HK-2 (cell line): ENCODE measurements around the gene NAALADL2.
"Not testable (repeated sequence)": the region's sequence is repeated elsewhere in the genome, so short reads cannot be mapped to it uniquely, and the experiment has no call there.

ENCODE experiments used
- DNase-seq: peaks from one replicate; pipeline ENCODE4 v3.0.0-alpha.2; 2018; ENCODE audit not compliant: unreplicated experiment

Gene NAALADL2

DNA sequence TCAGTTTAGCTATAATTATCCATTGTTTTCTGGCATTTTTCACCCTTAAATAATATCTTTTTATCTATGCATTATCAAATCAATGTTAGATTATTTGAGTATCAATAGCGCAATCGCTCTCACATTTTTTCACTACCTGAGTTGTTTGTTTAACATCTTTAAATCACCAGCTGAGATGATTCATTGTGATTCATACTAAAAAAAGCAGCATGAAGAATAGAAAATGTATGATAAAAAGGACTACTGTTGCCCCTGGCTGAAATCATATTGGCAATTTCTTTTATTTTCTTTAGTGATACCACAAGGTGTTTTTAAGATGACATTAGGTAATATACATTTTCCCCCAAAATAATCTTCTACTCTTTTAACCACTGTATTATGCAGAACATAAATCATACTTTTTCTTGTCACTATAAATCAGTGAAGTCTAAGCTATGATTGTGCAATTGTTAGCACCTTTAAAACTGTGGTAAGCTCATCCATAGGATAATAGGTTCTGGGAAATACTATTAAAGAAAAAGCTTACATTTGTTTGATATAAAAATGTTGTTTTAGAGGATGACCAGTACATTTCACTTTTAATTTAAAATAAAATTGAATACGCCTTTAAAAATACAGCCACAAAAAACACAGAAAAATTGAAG is 889.1 kb downstream of the NAALADL2 start:
- DNase-seq = no peak

DNA sequence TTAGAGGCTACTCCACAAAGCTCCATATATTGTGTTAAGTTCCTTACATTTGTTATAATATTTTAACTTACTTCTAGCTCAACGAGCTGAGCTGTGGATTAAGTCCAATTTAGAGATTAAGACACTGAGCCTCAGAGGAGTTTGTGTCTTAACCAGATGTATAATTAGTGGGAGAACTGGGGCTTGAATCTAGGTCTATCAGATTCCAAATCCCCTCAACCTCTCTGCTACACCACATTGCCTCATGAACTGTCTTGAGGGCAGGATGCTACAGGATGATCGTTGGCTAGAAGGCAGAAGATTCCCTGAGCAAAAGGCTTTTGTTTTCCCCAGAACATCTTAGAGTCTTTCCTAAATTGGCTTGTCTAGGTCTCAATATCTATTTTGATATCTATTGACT is 890.8 kb downstream of the NAALADL2 start:
- no peak for DNase-seq

DNA sequence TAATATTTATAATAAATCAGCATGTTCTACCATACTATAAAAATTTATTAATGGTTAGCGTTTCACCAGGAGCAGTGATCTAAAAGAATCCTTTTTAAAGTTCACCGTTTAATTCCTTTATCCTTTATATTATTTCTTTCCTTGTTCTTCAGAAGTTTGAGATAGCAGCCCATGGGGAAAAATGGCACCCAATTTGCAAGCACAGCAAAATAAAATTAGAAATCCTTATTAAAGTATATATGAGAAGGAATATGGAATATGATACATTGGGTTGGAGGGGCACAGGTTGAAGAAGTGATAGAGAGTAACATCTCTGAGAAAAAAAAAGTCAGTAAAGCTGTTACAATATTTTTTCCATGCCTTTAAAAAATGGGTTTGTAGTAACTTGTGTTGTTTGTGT is 892.0 kb downstream of the NAALADL2 start:
- no peak for DNase-seq

- no peak for DNase-seq
Observed at GRCh38 chr3:175763948-175764347, 904.8 kb downstream of the NAALADL2 start.

DNA sequence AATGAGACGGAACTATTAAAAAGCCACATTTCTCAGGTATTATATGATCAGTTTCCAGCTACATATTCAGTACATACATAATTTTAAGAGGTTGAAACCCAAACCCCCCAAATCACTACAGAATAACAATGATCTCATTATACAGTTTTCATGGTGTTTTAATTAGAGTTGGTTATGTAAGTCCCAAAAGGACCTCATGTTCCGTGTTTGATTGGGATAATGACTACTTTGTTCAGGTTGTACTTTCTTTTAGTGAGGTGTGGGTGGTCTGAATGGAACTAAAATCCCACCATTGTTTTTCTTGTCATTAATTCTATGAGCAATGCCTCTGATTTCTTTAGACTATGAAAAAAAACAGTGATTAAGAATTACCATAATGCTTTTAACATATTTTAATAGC is 905.6 kb downstream of the NAALADL2 start:
- no peak for DNase-seq

DNA sequence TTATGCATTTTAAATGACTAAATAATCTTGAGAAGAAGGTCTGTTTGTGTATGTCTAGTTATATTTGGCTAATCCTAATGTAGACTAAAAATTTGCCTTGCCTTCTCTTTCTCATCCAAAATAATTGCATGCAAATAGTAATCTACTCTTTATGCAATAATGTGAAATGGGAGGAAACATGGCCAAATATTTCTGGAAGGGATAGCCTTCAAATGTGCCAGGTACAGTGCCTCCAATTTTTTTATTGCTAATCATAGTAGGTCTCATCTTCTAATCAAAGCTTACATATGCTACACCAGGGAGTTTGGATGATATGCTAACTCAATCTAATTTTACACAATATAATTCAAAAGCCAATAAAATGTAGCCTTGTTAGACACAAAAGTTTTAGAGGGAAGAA is 911.3 kb downstream of the NAALADL2 start:
- no peak for DNase-seq

GRCh38 chr3:175777495-175777894 is 918.4 kb downstream of the NAALADL2 start:
- no peak for DNase-seq

DNA sequence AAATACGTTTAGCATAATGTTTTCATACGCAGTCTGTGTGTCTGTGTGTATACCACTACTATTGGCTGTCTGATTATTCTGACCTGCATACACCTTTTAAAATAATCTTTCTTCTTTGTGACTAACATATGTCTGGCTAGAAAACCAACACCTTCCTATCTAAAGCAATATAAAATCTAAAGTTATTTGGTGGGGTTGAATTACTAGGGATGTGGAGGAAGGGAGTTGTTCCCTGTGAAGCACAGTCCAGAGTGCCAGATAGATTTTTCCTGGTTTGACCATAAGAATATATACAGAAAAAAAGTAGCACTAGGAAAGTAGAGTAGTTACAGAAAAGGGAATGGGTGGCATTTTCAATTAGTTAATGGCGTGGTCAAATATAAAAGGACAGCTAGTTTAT is 918.8 kb downstream of the NAALADL2 start:
- no peak for DNase-seq

DNA sequence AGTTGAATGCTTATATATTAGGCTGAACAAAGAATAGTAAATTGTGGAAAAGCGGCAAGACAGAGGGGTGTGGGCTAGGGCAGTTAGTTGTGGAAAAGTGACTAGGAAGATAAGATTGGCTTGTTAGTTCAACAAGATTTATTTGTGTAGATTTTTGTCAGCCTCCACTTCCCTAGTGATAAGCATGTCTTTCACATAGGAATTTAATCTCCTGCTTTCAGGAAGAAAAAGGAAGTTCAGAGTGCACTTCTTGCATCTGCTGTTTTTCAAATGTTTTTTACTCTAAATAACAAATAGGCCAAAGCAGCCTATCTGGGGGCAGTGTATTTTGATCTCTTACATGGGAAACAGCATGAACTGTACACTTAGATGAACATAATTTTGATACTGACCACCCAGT is 919.9 kb downstream of the NAALADL2 start:
- DNase-seq = no peak

GRCh38 chr3:175787109-175787508 is 928.0 kb downstream of the NAALADL2 start:
- DNase-seq = not testable (repeated sequence)

GRCh38 chr3:175792245-175792644 is 933.1 kb downstream of the NAALADL2 start:
- no peak for DNase-seq

GRCh38 chr3:175798326-175798725 is 939.2 kb downstream of the NAALADL2 start:
- DNase-seq = no peak

GRCh38 chr3:175805825-175806224 is 946.7 kb downstream of the NAALADL2 start:
- no peak for DNase-seq

DNA sequence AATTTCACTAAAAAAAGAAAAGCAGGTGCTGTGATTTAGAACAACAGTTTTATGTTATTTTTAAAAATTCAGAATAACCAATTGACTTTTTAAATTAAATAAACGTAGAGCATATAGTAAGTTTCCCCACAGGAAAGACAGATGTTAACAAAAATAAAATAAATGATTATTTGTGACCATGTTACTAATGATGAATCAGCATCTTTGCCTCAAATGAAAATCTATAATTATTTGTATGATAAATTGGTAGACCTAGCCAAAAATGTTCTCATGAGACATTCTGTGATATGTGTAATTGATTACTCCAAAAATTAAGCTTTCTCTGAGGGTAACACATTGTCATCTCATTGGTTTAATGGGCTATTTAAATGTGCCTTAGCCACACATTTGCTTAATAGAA is 948.0 kb downstream of the NAALADL2 start:
- DNase-seq = no peak

DNA sequence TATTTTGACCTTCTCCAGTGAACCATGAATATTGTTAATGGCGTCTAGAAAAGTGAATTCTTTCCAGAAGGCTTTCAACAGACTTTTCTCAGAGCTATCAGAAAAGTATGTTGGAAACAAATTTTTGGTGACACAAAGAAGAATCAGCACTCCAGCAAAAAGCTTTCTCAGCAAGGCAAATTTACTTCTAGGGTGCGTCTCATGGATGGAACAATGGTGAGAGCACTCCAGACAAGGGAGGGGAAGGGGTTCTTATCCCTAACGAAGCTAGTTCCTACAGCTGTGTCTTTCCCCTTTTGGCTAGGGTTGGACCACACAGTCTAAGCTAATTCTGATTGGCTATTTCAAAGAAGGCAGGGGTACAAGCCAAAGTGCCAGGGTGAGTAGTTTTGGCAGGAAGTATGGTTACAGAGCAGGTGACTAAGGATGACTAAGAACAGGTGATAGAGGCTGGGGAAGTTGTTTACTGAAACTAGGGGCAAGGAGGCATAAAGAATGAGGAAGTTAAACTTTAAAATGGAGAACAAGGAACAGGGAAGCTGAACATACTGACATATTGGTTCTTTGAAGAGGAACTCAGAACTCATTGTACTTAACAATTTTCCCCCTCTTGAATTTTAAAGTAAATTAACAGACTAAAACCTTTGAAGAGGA is 959.8 kb downstream of the NAALADL2 start:
- DNase-seq = no peak

- DNase-seq = not testable (repeated sequence)
Observed at GRCh38 chr3:175822766-175823491, 963.8 kb downstream of the NAALADL2 start.

DNA sequence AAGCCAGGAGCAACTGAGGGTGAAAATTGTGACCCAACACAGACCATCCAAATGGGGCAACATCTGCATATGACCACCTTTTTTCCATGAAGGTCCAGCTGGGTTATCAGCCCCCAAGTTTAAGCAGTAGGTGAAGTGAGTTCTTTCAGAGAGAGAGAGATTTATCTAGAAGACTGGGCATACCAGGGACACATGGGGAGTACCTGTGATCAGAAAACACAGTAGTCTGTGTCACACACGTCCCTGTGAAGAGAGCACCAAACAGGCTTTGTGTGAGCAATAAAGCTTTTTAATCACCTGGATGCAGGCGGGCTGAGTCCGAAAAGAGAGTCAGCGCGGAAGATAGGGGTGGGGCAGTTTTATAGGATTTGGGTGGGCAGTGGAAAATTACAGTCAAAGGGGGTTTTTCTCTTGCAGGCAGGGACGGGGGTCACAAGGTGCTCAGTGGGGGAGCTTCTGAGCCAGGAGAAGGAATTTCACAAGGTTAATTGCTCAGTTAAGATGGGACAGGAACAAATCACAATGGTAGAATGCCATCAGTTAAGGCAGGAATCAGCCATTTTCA is 966.0 kb downstream of the NAALADL2 start:
- not testable (repeated sequence) for DNase-seq

- DNase-seq = no peak
Observed at GRCh38 chr3:175826759-175827158, 967.6 kb downstream of the NAALADL2 start.

GRCh38 chr3:175829809-175830208 is 970.7 kb downstream of the NAALADL2 start:
- DNase-seq = not testable (repeated sequence)

DNA sequence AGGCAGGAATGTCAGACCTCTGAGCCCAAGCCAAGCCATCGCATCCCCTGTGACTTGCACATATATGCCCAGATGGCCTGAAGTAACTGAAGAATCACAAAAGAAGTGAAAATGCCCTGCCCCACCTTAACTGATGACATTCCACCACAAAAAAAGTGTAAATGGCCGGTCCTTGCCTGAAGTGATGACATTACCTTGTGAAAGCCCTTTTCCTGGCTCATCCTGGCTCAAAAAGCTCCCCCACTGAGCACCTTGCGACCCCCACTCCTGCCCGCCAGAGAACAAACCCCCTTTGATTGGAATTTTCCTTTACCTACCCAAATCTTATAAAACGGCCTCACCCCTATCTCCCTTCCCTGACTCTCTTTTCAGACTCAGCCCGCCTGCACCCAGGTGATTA is 976.6 kb downstream of the NAALADL2 start:
- DNase-seq = not testable (repeated sequence)

DNA sequence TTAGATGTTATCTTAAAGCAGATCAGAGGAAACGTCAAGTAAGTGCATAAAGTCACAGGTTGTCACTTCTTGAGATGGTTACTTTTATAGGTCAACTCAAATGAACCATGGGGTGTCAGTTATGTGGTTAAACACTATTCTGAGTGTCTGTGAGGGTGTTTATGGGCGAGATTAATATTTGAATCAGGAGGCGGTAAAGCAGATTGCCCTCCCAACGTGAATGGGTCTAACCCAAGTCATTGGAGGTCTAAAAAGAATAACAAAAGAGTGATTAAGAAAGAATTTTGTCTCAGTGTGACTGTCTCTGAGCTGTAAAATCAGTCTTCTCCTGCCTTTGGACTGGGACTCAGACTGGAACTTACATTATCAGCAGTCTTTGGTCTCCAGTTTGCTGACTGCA is 977.5 kb downstream of the NAALADL2 start:
- no peak for DNase-seq

GRCh38 chr3:175837962-175838361 is 978.8 kb downstream of the NAALADL2 start:
- no peak for DNase-seq
